Measurements from ENCODE around the gene MAMDC4. TPM values are rescaled to one million over a fixed set of nuclear protein-coding genes. Genes with fewer than 3 reads are reported as not detected.
"Not testable (repeated sequence)": the region's sequence is repeated elsewhere in the genome, so short reads cannot be mapped to it uniquely, and the experiment has no call there.

The MAMDC4 gene
- total RNA-seq (2014; rRNA removed; shearing (Covaris generic)): 2.1 and 6.1 TPM in 2 replicates

DNA sequence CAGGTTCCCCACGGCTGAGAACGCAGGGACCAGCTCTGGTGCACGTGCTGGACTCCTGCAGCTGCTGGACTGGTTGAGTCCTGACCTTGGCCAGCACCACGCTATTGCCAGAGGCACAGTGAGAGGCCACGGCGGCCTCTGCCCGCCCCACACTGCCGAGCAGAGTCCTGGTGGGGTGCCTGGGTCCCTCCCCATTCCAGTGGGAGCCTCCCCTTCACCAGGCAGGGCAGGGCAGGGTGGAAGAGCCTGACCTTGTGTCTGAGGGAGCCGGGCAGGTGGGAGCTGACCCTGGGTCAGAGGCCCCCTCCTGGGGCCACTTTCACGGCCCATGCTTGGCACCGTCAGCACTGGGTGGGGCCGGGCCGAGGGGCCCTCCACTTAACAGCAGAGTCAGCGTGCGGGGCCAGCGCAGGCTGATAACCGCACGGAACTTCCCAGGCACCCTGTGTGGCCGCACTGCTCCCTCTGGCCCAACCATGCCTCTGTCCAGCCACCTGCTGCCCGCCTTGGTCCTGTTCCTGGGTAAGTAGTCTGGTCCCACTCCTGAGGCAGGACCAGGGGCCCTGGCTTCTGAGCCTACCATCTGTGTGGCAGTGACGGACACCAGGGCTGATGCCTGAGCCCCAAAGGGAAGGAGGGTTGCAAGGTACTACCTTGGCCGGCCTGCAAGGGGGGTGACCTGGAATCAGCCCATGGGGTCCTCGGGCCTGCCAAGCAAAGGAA lies at the start of gene MAMDC4:
Gene MAMDC4 (plus strand): TSS at position 406 of the 723 bp plus-strand sequence. CDS start 71 bp downstream, at position 477.
- peak; percentile 5 for DNase-seq (ENCODE audit: low read depth)

DNA sequence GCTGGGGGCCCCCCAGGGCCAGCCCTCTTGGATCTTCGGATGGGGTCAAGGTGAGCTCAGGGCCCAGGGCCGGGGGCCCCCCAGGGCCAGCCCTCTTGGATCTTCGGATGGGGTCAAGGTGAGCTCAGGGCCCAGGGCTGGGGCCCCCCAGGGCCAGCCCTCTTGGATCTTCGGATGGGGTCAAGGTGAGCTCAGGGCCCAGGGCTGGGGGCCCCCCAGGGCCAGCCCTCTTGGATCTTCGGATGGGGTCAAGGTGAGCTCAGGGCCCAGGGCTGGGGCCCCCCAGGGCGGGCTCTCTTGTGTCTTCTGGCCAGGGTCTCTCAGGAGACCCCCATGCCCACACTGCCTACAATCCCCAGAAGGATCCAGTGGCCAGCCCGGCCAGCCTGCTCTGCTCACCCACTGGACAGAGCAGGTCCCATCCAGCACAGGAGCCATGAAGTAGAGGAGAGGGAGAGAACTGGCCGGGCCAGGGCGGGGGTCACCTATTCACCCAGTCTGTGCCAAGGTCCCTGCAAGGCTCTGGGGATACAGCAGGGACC lies 49.1 kb upstream of the MAMDC4 start:
- DNase-seq (ENCODE audit: low read depth): not testable (repeated sequence)

DNA sequence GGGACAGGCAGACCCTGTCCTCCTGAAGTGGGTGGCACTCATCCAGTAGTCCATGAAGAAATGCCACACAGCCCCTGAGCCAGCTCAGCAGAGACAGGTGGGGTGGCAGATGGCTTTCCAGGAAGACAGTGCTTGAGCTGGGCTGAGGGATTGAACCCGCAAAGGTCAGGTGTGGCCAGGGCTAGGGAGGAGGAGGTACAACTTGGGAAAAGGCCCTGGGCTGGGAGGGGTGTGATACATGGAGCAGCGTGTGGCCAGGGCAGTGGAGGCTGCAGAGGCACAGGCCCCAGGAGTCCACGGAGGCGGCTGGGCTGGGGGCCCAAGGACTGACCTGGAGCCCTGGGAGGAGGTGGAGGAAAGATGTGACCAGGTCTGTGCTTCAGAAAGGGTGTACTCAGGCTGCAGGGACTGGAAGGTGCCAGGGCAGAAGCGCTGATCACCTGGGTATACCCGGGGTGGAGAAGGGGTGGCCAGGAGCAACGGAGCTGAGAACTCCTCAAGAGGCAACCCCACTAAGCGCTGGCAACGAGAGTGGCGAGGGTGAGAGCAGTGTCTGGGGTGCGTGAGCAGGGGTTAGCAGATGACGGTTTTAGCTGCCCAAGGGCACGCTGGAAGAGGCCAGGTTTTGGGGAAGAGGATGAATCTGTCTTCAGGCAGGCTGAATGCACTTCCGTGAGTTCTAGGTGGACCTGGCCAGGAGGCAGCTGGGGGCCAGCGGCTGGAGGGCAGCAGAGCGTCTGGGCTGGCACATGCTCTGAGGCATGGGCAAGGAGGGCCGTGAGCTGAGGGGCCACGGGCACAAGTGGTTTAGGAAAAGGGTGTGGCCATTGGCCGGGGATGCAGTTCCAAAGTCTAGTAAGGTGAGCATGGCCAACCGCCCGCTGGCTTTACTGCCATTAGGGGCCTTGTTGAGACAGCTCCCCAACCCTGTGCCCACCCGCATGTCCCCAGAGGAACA lies 48.3 kb upstream of the MAMDC4 start:
- DNase-seq (ENCODE audit: low read depth): no peak

DNA sequence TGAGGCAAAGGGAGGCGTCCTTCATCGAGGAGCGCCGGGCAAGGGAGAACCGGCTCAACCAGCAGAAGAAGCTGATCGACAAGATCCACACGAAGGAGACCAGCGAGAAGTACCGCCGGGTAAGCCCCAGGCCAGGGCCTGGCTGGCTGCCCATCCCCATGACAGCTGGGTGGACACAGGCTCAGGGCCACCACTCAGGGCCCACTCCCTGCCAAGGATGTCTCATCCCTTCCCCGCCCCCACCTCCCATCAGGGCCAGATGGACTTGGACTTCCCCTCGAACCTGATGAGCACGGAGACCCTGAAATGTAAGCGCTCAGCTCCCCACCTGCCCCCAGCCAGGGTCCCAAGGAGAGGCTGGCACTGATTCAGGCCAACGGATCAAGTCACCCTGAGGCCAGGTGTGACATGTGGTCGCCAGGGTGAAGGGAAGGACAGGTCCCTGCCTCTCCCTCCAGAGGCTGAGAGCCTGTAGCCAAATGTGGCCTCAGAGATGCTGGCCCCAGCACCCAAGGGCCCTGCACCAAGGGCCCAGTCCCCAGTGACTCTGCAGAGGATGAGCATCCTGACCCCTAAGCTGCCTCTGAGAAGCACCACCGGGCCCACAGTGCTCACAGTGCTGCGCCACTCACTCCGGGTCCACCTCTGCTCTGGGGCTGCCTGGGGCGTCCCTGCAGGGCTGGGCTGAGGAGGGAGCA lies 47.5 kb upstream of the MAMDC4 start:
- no peak for DNase-seq (ENCODE audit: low read depth)

DNA sequence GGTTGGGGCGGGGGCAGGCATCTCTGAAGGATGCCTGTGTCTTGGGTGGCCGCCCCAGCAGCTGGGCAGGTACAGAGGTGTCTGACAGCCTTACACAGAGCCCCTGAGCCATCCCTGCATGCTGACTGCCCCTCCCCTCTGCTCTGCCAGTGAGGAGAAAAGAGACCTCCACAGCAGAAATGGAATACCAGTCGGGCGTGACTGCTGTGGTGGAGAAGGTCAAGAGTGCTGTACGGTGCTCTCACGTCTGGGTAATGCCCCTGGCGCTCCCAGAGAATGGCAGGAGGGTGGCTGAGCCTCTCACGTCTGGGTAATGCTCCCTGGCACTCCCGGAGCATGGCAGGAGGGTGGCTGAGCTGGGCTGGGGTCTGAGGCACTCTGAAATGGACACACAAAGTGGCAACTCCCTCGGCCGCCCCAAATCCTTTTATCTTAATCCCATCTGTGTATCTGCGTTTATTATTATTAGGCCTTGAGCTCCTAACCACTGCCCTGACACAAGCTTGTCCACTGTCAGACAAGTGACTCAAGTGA lies 46.9 kb upstream of the MAMDC4 start:
- DNase-seq (ENCODE audit: low read depth): no peak

DNA sequence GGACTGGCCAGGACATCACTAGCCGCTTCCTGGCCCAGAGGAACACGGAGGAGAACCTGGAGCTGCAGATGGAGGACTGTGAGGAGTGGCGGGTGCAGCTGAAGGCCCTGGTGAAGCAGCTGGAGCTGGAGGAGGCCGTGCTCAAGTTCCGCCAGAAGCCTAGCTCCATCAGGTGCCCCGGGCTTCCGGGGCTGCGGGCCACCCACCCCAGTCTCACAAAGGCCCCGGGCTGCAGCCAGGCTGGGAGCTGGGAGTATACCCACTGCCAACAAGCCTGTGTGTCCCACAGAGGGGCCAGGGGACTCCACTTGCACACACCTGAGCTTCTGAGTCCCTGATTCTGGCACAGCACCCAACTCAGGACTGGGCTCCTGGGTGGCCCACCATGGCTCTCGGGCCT lies 46.1 kb upstream of the MAMDC4 start:
- no peak for DNase-seq (ENCODE audit: low read depth)

DNA sequence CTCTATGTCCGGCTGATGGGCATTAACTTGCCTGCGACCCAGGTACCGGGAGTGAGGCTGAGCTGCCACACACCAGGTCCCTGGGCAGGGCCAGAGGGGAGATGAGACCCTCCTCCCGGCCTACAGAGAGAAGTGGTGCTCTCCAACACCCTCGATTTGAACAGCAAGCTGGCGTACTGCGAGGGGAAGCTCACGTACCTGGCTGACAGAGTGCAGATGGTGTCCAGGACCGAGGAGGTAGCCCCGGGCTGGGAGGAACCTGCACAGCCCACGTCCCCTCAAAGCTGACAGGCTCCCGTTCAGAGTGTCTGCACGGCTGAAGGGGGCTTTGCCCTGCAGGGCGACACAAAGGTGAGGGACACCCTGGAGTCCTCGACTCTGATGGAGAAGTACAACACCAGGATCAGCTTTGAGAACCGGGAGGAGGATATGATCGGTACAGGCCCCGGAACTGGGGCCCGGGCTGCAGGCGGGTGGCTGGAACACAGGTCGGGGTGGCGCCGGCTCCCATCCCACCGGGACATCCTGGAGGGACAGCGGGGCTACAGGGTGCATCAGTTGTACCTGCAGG lies 45.4 kb upstream of the MAMDC4 start:
- no peak for DNase-seq (ENCODE audit: low read depth)

DNA sequence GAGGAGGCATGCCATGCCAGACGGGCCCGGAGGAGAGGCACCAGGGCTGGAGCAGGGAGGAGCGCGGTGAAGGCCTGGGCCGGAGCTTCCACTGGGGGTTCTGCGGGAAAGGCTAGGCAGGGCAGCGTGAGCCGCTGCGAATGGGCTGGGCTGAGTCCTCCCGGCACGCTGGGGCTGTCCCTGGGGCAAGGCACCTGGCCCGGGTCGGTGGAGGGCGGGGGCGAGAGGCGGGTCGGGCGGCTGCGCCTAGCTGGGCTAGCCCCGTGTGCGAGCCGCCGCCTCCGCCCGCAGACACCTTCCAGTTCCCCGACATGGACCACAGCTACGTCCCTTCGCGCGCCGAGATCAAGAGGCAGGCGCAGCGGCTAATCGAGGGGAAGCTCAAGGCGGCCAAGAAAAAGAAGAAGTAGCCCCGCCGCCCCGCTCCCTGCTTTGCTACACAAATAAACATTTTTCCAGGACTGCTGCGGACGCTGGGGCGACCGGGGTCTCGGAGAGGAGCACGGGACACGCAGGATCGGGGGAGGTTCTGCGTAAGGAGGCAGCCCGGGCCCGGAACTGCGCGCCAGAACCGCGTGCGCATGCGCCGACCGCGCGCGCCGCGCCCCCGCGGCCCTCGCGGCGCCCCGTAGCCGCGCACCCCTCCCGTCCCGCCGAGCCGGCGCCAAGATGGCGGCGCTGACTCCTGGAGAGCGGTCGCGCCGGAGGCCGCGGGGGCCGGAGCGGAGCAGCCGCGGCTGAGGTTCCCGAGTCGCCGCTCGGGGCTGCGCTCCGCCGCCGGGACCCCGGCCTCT lies 44.7 kb upstream of the MAMDC4 start, which contains the start of gene RABL6:
Gene RABL6 (plus strand): TSS at position 668 of the 794 bp plus-strand sequence. CDS start 249 bp downstream, outside the sequence.
- DNase-seq (ENCODE audit: low read depth): peak; percentile 91

DNA sequence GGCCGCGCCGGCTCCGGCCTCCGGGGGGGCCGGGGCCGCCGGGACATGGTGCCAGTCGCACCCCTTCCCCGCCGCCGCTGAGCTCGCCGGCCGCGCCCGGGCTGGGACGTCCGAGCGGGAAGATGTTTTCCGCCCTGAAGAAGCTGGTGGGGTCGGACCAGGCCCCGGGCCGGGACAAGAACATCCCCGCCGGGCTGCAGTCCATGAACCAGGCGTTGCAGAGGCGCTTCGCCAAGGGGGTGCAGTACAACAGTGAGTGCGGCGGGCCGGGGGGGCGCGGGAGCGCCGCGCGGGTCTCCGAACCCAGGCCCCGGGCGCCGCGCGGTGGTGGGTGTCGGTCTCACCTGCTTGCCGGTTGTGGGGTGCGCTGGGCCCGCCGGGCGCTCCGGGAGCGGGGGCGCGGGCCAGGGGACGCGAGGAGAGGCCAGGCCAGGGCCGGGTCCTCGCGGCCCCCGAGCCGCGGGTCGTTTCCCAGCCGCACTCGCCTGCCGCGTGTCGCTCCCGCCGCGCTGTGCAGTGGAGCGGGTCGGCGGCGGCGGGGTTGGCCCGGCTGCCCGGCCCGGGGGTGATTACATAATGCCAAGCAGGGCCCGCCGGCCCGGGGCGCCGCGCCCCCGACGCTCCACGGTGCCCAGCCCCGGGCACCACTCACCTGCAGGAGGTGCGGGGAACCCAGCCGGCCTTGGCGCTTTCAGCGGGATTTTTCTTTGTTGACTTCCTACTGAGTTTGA lies 43.9 kb upstream of the MAMDC4 start:
- no peak for DNase-seq (ENCODE audit: low read depth)

DNA sequence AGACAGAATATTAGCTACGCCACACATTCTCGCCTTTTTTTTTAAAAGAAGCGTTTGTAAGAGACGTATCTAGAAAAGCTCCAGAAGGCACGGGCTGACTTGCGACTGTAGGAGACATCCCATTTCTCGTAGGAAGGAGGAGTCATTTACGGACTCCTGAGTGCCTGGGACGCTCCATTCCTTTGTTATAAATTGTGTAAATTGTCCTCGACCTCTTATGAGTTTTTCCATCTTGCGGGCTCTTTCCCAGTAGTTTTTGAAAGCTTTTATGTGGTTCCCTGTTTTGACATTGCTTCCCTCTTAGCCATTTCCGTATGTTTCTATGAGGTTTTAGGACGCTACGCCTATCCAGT lies 43.4 kb upstream of the MAMDC4 start:
- no peak for DNase-seq (ENCODE audit: low read depth)

DNA sequence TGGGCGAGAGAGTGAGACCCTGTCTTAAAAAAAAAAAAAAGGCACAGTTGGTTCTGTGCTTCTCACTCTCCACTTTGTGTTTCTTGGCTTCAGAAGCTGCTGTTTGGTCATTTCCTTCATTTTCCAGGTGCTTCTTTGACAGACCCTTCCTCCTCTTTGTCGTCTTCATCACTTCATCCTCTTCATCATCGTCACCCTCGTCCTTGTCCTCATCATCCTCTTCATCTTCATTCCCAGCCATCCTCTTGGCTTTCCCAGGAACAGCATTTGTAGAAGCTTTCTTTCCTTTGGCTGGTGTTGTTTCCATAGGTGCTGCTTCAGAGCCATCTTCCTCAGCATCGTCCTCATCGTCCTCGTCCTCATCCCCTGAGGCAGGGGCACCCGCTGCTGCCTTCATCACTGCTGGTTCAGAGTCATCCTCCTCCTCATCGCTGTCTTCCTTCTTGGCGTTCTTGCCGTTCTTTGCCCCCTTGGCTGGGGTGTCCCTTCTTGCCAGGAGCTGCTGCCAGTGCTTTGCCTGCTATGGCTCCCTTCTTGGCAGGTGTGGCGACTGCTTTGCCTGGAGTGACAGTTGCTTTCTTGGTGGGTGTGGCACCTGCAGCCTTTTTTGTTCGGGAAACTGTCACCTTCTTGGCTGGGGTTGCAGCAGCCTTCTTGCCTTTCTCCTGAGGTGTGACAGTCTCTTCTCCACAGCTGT lies 37.3 kb upstream of the MAMDC4 start:
- DNase-seq (ENCODE audit: low read depth): no peak

DNA sequence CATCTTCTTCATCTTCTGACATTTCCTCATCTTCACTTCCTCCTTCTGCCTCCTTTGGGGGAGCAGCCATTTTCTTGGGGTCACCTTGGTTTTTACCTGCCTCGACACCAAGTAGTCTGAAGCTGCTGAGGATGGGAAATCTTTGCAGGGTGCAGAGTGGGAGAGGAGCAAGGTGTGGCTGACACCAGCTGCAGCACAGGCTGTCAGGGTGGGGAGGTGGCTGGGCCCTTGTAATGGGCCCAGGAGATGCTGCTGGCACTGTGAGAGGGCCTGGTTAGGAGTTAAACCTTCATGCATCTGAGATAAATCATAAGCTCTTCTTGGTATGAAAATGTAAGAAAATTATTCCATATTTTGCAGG lies 36.7 kb upstream of the MAMDC4 start:
- DNase-seq (ENCODE audit: low read depth): no peak

DNA sequence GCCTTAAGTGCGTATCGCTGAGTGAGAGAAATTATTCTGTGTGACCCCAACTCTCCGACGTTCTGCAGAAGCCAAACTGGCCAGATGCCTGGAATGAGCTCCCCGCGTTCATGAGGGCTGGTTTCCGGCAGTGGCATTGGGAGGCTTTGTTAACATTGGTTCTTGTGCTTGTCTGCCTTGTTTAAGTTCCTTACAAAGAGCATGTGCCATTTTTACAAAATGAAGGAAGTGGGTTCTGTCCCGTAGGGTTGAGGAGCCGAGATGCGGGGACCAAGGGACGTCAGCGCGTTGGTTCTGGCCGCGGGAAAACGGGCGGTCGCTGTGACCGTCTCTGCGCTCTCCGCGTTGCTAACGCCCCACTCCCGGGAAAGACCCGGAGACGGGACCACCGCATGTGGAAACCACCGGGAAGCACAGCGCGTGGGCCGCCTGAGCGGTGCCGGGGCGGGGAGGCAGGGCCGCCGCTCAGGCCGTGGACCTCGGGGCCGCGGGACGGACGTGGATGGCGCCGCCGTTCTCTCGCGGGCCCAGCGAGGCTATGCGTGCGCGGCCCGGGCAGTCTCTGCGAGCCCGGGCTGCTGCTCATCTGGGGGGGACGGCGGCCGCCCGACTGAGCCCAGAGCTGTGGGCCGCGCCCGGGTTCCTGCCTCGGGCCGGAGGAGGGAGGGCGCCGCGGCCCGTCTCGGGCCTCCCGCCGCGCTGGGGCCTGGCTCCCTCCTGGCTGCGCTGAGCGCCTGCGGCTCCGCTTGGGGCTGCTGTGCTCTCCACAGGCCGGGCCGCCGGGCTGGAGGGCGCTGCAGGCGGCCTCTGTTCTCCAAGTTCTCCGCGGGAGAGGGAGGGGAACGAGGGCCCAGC lies 30.9 kb upstream of the MAMDC4 start:
- DNase-seq (ENCODE audit: low read depth): no peak

DNA sequence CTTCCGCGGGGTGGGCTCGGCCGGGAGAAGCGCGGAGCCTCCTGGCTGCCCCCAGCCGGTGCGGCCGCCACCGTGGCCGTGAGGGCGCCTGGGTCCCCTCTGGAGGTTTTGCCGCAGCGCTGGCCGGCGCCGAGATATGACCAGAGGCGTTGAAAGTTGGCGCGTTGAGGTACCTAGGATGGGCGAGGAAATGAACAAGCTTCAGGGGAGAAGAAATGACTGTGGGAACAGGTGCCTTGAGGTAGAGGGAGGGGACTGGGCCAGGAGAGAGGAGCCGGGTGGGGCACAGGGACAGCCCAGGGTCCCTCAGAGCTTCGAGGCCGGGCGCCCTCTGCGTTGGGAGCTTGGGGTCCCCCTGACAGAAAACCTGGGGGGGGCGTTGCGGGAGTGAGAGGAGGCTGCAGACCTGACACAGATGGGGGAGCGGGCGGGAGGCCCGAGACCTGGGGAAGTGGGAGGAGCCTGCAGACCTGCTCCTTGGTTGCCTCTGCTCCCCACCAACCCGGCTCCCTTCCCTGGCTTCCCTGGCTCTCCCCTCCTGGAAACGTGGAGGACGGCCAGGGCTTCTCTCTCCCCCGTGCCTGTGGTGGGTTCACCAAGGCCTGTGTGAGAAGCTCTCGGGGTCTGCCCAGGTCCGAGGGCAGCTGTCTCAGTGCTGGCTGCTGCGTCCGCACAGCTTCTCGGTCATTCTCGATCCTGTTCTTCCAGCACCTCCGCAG lies 30.2 kb upstream of the MAMDC4 start:
- no peak for DNase-seq (ENCODE audit: low read depth)

DNA sequence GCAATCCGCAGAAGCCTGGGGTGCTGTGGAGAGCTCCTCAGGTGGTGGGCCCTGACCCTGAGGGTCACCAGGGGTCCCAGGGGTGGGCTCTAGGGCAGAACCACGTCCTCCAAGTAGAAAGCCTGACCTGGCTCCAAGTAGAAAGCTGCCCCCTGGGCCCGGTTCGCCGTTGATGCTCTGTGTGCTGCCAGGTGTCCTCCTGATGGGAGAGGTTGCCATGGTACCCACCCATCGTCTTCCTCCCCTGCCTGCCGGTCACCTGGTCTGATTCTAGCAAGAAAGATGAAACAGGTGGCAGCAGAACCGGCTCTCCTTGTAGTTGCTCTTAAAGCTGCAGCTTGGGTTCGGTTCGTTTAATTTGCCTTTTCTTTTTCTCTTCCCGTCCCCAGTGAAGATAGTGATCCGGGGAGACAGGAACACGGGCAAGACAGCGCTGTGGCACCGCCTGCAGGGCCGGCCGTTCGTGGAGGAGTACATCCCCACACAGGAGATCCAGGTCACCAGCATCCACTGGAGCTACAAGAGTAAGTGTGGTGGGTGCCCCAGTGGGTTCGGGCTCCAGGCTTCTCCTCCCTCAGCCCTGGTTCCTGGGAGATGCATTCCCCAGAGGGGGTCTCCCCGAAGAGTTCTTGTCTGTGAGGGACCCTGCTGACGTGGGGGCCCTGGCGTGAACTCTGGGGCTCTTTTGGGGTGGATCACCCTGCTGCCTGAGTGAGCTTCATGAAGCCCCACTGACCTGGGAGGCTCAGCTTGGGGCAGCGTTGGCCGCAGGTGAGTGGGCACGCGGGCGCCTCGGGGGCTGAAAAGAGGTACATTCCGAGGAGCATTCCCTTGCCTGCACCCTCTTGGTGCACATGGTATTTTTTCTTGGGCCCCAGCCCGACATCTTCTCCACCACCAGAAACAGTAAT lies 28.8 kb upstream of the MAMDC4 start:
- DNase-seq (ENCODE audit: low read depth): no peak

DNA sequence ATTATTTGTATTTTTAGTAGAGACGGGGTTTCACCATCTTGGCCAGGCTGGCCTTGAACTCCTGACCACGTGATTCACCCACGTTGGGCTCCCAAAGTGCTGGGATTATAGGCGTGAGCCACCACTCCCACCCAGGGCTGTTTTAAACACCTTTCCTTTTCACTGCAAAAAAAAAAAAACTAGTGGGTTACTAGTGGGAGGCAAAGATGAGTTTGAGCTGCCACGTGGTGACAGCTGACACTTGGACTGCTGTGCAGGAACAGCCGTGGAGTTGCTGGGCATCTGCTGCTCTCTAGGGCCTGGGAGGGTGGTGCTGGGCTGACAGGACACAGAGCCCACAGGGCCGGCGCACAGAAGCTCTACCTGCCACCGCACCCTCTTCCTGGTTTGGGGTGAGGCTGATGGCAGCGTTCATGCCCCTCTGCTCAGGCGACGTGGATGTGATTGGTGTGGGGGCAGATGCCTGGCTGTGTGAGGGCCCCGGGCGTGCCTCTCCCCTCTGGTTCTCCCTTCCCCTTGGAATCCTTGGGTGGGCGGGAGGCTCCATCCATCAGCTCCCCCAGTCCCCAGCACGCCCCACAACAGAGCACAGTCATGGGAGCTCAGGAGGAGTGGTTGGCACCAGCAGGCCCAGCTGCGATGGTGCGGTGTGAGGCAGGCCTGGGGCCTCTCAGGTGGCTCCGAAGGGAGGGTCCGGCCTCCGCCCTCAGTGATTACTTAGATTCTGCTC lies 27.5 kb upstream of the MAMDC4 start:
- no peak for DNase-seq (ENCODE audit: low read depth)
